GM23248 (cell line): ENCODE data around the gene ZNF462. TPM values are rescaled to one million over a fixed set of nuclear protein-coding genes. Genes with fewer than 3 reads are reported as not detected.

Source experiments
- DNase-seq: peaks from one replicate; pipeline ENCODE4 v3.0.0-alpha.2; 2015
- H2AFZ ChIP-seq: fragments of 200-600 bp; sonication (generic); 2 replicates; pipeline ENCODE4 v1.6.1; 2016; ENCODE audit warnings: antibody characterized with exemption
- H3F3A ChIP-seq: fragments of 200-600 bp; sonication (generic); 2 replicates; pipeline ENCODE4 v1.6.1; 2016; ENCODE audit warnings: mild to moderate bottlenecking, antibody characterized with exemption, mixed run types; ENCODE audit not compliant: insufficient read depth
- H3K27ac ChIP-seq: fragments of 200-600 bp; sonication (generic); 2 replicates; pipeline ENCODE4 v1.5.1; 2016; ENCODE audit warnings: mild to moderate bottlenecking
- H3K27me3 ChIP-seq: fragments of 200-600 bp; sonication (generic); replicated peaks from 2 replicates; pipeline ENCODE4 v1.6.1; 2016; ENCODE audit warnings: mild to moderate bottlenecking; ENCODE audit not compliant: insufficient read depth
- H3K36me3 ChIP-seq: fragments of 200-600 bp; sonication (generic); 2 replicates; pipeline ENCODE4 v1.6.1; 2016; ENCODE audit warnings: low read depth, mild to moderate bottlenecking
- H3K4me1 ChIP-seq: fragments of 200-600 bp; sonication (generic); 2 replicates; pipeline ENCODE4 v1.6.1; 2016; ENCODE audit warnings: mild to moderate bottlenecking; ENCODE audit not compliant: insufficient read depth
- H3K4me2 ChIP-seq: fragments of 200-600 bp; sonication (generic); one replicate; pipeline ENCODE4 v1.6.1; 2016; ENCODE audit warnings: mild to moderate bottlenecking; ENCODE audit not compliant: unreplicated experiment
- H3K4me3 ChIP-seq: fragments of 200-600 bp; sonication (generic); 2 replicates; pipeline ENCODE4 v1.5.1; 2016; ENCODE audit warnings: mild to moderate bottlenecking
- H3K79me2 ChIP-seq: fragments of 200-600 bp; sonication (generic); 2 replicates; pipeline ENCODE4 v1.6.1; 2016; ENCODE audit warnings: mild to moderate bottlenecking; ENCODE audit not compliant: insufficient read depth
- H3K9ac ChIP-seq: fragments of 200-600 bp; sonication (generic); 2 replicates; pipeline ENCODE4 v1.6.1; 2016; ENCODE audit warnings: mild to moderate bottlenecking
- H3K9me2 ChIP-seq: fragments of 200-600 bp; sonication (generic); 2 replicates; pipeline ENCODE4 v1.6.1; 2016; ENCODE audit warnings: mixed run types, mild to moderate bottlenecking, moderate library complexity; ENCODE audit not compliant: insufficient read depth
- H3K9me3 ChIP-seq: fragments of 200-600 bp; sonication (generic); one replicate; pipeline ENCODE4 v1.6.1; 2017; ENCODE audit warnings: low read depth
- H4K20me1 ChIP-seq: fragments of 200-600 bp; sonication (generic); 2 replicates; pipeline ENCODE4 v1.6.0; 2016; ENCODE audit not compliant: insufficient read depth
- EZH2 ChIP-seq: fragments of 200-600 bp; sonication (generic); IDR thresholded peaks from 2 replicates; pipeline ENCODE4 v1.6.1; 2018; ENCODE audit warnings: antibody characterized with exemption, mild to moderate bottlenecking; ENCODE audit not compliant: insufficient read depth, poor library complexity, severe bottlenecking
- EZH2phosphoT487 ChIP-seq: fragments of 200-600 bp; sonication (generic); IDR thresholded peaks from 2 replicates; pipeline ENCODE4 v1.6.1; 2018; ENCODE audit warnings: antibody characterized with exemption, moderate library complexity, mild to moderate bottlenecking, low read depth; ENCODE audit not compliant: insufficient read depth
- WGBS, 2 experiments: methylation state at CpG; one replicate each; pipeline ENCODE4 v1.1.6; 2015 to 2017; ENCODE audit warnings: low lambda C conversion rate in 2 of 2, low coverage in 1 of 2; ENCODE audit errors: missing lambda C conversion rate in 2 of 2; 5-methylcytosine and 5-hydroxymethylcytosine counted together
- in situ Hi-C: fragments of 300-500 bp; cut with MboI; formaldehyde crosslinking; loops from 2 replicates; pipeline ENCODE4 v1.15.0; 2020
- polyA plus RNA-seq: library from polyadenylated mRNA; unstranded; fragments of >200 nt; fragmentation: Nextera tagmentation; extraction: Ambion mirVana; gene quantifications from 2 replicates; pipeline ENCODE4 v1.2.1, GENCODE V29; 2016
- total RNA-seq: library from RNA; depleted of rRNA; stranded (reverse); fragments of >200 nt; shearing (Covaris generic); gene quantifications from 2 replicates; pipeline ENCODE4 v1.2.3, GENCODE V29; 2014

Gene ZNF462
- total and polyA plus RNA-seq, 2 experiments from 2014 or later, result 1.1 to 5.0 TPM

DNA sequence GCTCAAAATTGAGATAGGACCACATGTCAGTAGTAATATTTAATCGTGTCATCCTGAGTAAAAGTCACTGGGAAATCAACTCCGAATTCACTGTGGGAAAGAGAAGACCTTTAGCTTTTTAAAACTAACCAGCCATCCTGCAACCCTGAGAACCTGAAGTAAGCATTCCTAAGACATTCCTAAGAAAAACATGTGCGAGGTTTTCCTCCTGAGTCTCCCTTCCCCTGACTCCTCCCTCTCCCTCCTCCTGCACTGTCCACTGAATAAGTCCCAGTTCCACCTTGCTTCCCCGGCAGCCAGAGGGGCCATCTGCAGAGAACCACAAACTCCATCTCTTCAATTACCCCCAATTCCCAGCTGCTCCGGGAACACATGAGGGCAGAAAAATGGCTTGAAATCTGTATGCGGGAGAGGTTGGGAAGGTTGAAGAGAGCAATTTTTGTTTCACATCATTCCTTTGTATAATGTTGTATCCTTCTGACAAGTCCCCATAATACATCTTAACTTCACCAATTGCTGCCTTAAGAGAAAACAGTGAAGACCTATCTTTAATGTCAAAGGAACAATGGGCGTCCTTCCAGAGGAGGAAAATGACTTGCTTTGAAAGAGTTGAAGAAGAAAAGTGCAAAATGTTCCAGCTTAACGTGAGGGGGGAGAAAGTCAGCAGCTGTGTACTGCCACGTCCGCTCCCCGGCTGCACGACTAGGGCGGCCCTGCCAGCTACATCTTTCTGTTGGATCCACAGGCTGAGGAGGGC is 186.3 kb downstream of the ZNF462 start:
- 26 to 34% methylated on average over 12 to 13 of the region's 13 CpGs for WGBS, 2 experiments
- Histone ChIP-seq H3K9me3 (no peaks in the 10 kb centered on the region), H3K9me2 (no peaks in the 10 kb centered on the region), H3K4me2 (no peak overlapping the region), H3K36me3 (no peaks in the 10 kb centered on the region), H3K79me2 (no peaks in the 10 kb centered on the region), H3K27ac (no peak overlapping the region), H3K27me3 (no peaks in the 10 kb centered on the region; the same call in 1 of the 2 replicates), H2AFZ (no peak overlapping the region), H3F3A (no peaks in the 10 kb centered on the region), H3K4me3 (no peak overlapping the region), H3K4me1 (no peaks in the 10 kb centered on the region), H3K9ac (no peak overlapping the region), H4K20me1 (no peaks in the 10 kb centered on the region)
- in situ Hi-C loops, result no loop called here
- TF ChIP-seq EZH2, result no peak
- TF ChIP-seq EZH2phosphoT487, result no peak
- no peak for DNase-seq

DNA sequence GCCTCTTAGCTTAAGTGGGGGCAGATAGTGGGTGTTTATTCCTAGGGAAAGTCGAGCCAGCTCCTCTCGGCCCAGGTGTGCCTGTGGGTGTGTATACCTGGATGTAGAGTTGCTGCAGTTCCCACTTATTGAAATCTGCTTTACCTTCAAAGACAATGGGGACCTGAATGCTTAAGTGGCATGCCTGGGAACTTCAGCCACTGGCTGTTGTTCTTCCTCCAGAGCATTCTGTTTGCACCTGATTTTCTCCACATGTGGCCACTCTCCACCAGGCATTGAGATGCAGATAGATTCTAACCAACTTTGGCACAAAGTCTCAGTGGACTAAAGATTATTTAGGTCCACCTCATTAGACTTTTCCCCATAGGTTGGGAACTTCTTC is 186.8 kb downstream of the ZNF462 start:
- Histone ChIP-seq H3K4me2 (no peak overlapping the region), H3K4me3 (no peak overlapping the region), H2AFZ (no peak overlapping the region), H3K27ac (no peak overlapping the region), H3K27me3 (no peaks in the 10 kb centered on the region; the same call in 1 of the 2 replicates), H3K79me2 (no peaks in the 10 kb centered on the region), H3K9ac (no peak overlapping the region), H4K20me1 (no peaks in the 10 kb centered on the region), H3F3A (no peaks in the 10 kb centered on the region), H3K9me2 (no peaks in the 10 kb centered on the region), H3K9me3 (no peaks in the 10 kb centered on the region), H3K36me3 (no peaks in the 10 kb centered on the region), H3K4me1 (no peaks in the 10 kb centered on the region)
- no peak for DNase-seq
- no peak for TF ChIP-seq EZH2
- TF ChIP-seq EZH2phosphoT487, result no peak
- in situ Hi-C loops, result no loop called here
- 12 to 33% methylated on average over 2 of the region's 2 CpGs for whole genome bisulfite sequencing, 2 experiments

DNA sequence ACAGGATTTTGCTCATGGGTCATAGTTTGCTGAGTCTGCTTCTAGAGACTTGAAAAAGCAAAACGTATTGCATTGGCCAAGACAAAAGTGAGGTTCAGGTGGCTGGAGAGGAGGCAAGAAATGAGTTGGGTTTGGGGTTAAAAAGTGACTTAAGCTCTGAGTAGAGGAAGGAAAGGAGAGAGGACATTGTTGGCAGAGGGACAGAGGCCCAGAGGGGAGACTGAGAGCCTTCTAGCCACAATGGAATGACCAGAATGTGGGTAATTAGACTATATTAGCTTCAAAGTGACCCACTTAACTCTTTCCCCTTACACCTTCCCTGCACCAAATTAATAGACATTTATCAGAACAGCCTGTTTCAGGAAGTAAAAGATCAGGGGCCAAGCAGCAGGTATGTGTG is 188.4 kb downstream of the ZNF462 start:
- H3K27me3 ChIP-seq, result no peaks in the 10 kb centered on the region; the same call in 1 of the 2 replicates
- TF ChIP-seq EZH2, result no peak
- TF ChIP-seq EZH2phosphoT487, result no peak
- 6 to 20% methylated on average over 1 of the region's 1 CpG for WGBS, 2 experiments
- H3K27ac ChIP-seq, result no peak overlapping the region
- no peaks in the 10 kb centered on the region for H3K9me2 ChIP-seq
- H3F3A ChIP-seq, result no peaks in the 10 kb centered on the region
- in situ Hi-C loops, result no loop called here
- H3K4me3 ChIP-seq, result no peak overlapping the region
- no peak for DNase-seq
- H3K4me1 ChIP-seq, result no peaks in the 10 kb centered on the region
- no peak overlapping the region for H2AFZ ChIP-seq
- H3K9ac ChIP-seq, result no peak overlapping the region
- H3K9me3 ChIP-seq, result no peaks in the 10 kb centered on the region
- H4K20me1 ChIP-seq, result no peaks in the 10 kb centered on the region
- H3K36me3 ChIP-seq, result no peaks in the 10 kb centered on the region
- no peaks in the 10 kb centered on the region for H3K79me2 ChIP-seq
- no peak overlapping the region for H3K4me2 ChIP-seq

DNA sequence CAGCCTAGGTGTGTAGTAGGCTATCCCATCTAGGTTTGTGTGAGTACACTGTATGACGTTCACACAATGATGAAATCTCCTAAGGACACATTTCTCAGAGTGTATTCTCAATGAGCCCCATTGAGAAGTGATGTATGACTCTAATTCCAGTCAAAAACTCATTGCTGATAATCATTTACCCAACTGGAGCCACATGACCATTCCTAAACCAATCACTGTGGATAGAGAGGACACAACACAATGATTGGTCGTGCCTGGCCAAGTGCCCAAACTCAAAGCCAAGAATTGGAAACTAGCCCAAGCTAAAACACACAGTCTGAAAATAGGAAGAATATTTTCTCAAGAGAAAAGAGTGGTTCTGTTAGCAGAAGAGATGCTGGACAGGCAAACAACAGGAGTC is 191.2 kb downstream of the ZNF462 start:
- Histone ChIP-seq H3K9me3 (no peaks in the 10 kb centered on the region), H4K20me1 (no peaks in the 10 kb centered on the region), H3K27me3 (no peaks in the 10 kb centered on the region; the same call in 1 of the 2 replicates), H3K27ac (no peak overlapping the region), H3F3A (no peaks in the 10 kb centered on the region), H3K79me2 (no peaks in the 10 kb centered on the region), H3K4me3 (no peak overlapping the region), H2AFZ (no peak overlapping the region), H3K9me2 (no peaks in the 10 kb centered on the region), H3K9ac (no peak overlapping the region), H3K36me3 (no peaks in the 10 kb centered on the region), H3K4me1 (no peaks in the 10 kb centered on the region), H3K4me2 (no peak overlapping the region)
- TF ChIP-seq EZH2 (no peak), EZH2phosphoT487 (no peak)
- in situ Hi-C loops, result no loop called here
- DNase-seq, result no peak
- 6 to 16% methylated on average over 2 of the region's 2 CpGs for WGBS, 2 experiments
